Neutrophil (primary cell): ENCODE data around the gene PYDC2.

Experiments used
- H3K27ac ChIP-seq: fragments of 200-600 bp; sonication (generic); 2 replicates; pipeline ENCODE4 v1.5.1; 2016; ENCODE audit warnings: mild to moderate bottlenecking, moderate library complexity
- H3K27me3 ChIP-seq: fragments of 200-600 bp; sonication (generic); 2 replicates; pipeline ENCODE4 v1.6.0; 2016; ENCODE audit warnings: mild to moderate bottlenecking
- H3K36me3 ChIP-seq: fragments of 200-600 bp; sonication (generic); 2 replicates; pipeline ENCODE4 v1.5.1; 2017
- H3K4me1 ChIP-seq, 2 experiments: fragments of 200-600 bp in 1 of 2; sonication (generic) in 1 of 2; 1 replicate in 1 of 2; 2 replicates in 1 of 2; pipeline versions ENCODE4 v1.5.1 to v1.6.1; 2013 to 2016; ENCODE audit warnings: low read depth in 1 of 2, low read length in 1 of 2, mild to moderate bottlenecking in 1 of 2, moderate library complexity in 1 of 2; ENCODE audit not compliant: control insufficient read depth in 1 of 2, insufficient read depth in 1 of 2
- H3K4me3 ChIP-seq, 2 experiments: fragments of 200-600 bp in 1 of 2; sonication (generic) in 1 of 2; 1 replicate in 1 of 2; 2 replicates in 1 of 2; pipeline ENCODE4 v1.5.1; 2013 to 2016; ENCODE audit warnings: low read depth in 1 of 2, low read length in 1 of 2, mild to moderate bottlenecking in 1 of 2, moderate library complexity in 1 of 2
- H3K9me3 ChIP-seq: fragments of 200-600 bp; sonication (generic); 2 replicates; pipeline ENCODE4 v1.5.1; 2016
- TF ChIP-seq, protein P1 (sequence below): fragments of 200-600 bp; sonication (generic); IDR thresholded peaks from 2 replicates; pipeline ENCODE4 v1.5.1; 2016; ENCODE audit warnings: antibody characterized with exemption

The PYDC2 gene

DNA sequence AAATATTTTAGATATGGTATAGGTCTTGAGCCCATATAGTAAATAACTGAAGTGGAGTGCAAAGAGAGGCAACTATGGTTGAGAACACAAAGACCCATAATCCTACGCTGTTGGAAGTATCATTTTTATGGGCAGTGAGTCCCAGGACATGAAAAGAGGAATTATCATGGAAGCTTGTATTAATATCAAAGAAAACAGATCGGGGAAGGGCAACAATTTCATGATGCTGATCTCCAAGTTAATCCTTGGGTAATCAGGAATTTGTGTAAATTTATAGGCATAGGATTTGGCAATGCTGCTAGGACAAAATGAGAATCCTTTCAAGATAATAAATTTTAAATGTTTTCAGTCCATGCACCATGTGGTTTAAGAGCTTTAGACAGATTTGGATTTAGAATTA is 40.2 kb upstream of the PYDC2 start:
- Histone ChIP-seq H3K36me3 (no peaks in the 10 kb centered on the region), H3K27me3 (no peaks in the 10 kb centered on the region), H3K4me1 (no peaks in the 10 kb centered on the region), H3K27ac (no peak overlapping the region), H3K9me3 (no peaks in the 10 kb centered on the region), H3K4me3 (no peak overlapping the region)
- TF ChIP-seq, protein P1, sequence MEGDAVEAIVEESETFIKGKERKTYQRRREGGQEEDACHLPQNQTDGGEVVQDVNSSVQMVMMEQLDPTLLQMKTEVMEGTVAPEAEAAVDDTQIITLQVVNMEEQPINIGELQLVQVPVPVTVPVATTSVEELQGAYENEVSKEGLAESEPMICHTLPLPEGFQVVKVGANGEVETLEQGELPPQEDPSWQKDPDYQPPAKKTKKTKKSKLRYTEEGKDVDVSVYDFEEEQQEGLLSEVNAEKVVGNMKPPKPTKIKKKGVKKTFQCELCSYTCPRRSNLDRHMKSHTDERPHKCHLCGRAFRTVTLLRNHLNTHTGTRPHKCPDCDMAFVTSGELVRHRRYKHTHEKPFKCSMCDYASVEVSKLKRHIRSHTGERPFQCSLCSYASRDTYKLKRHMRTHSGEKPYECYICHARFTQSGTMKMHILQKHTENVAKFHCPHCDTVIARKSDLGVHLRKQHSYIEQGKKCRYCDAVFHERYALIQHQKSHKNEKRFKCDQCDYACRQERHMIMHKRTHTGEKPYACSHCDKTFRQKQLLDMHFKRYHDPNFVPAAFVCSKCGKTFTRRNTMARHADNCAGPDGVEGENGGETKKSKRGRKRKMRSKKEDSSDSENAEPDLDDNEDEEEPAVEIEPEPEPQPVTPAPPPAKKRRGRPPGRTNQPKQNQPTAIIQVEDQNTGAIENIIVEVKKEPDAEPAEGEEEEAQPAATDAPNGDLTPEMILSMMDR = no peak

GRCh38 chr3:191424881-191425280 is 36.1 kb upstream of the PYDC2 start:
- no peaks in the 10 kb centered on the region for H3K4me1 ChIP-seq
- no peak overlapping the region for H3K27ac ChIP-seq
- no peaks in the 10 kb centered on the region for H3K9me3 ChIP-seq
- TF ChIP-seq, protein P1 = no peak
- no peaks in the 10 kb centered on the region for H3K27me3 ChIP-seq
- no peak overlapping the region for H3K4me3 ChIP-seq
- H3K36me3 ChIP-seq = no peaks in the 10 kb centered on the region

DNA sequence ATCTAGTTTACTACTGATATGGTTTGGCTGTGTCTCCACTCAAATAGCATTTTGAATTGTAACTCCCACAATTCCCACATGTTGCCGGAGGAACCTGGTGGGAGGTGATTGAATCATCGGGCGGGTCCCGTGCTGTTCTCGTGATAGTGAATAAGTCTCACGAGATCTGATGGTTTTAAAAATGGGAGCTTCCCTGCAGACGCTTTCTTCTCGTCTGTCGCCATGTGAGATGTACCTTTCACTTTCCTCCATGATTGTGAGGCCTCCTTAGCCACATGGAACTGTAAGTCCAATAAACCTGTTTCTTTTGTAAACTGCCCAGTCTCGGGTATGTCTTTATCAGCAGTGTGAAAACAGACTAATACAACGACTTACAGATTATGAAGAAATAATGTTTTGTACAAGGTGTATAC is 35.6 kb upstream of the PYDC2 start:
- Histone ChIP-seq H3K4me1 (no peaks in the 10 kb centered on the region), H3K4me3 (no peak overlapping the region), H3K36me3 (no peaks in the 10 kb centered on the region), H3K9me3 (no peaks in the 10 kb centered on the region), H3K27me3 (no peaks in the 10 kb centered on the region), H3K27ac (no peak overlapping the region)
- TF ChIP-seq, protein P1 = no peak

DNA sequence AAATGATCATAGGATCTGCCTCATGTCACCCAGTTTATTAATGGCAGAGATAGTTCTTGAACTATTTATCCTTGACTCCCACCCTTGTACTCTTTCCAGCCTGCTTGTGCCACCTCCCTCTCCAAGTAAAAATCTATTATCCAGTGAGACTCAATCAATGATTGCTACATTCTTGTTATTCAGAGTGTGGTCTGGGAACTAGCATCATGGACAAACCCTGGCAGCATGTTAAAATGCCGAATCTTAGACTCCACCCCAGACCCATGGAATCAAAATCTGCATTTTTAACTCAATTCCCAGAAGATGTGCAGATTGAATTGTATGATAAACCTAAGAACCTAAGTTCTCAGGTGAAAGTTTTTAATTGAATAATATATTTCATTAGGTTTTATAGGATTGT is 34.7 kb upstream of the PYDC2 start:
- Histone ChIP-seq H3K36me3 (no peaks in the 10 kb centered on the region), H3K27ac (no peak overlapping the region), H3K27me3 (no peaks in the 10 kb centered on the region), H3K4me3 (no peak overlapping the region), H3K4me1 (no peaks in the 10 kb centered on the region), H3K9me3 (no peaks in the 10 kb centered on the region)
- TF ChIP-seq, protein P1 = no peak

- Histone ChIP-seq H3K27me3 (no peaks in the 10 kb centered on the region), H3K27ac (no peak overlapping the region), H3K9me3 (no peaks in the 10 kb centered on the region), H3K4me1 (no peaks in the 10 kb centered on the region), H3K36me3 (no peaks in the 10 kb centered on the region), H3K4me3 (no peak overlapping the region)
- TF ChIP-seq, protein P1 = no peak
Measured at GRCh38 chr3:191428177-191428576, 32.8 kb upstream of the PYDC2 start.

DNA sequence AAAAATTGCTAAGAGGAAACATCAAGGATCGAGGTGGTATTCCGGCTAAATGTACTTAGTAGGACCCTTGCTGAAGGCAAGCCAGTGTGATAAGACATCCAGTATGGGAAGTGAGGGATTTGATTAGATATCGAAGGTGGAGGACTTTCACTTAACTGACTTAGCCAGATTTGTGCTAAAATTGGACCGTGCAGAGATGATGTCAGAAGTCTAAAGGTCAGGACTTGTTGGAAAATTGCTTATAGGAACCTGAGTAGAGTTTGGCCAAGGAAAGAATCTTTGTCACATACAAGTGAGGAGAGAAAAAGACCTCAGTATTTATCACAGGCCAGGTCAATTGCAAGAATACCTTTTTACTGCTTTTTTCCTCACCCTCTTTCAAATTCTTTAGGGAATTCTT is 30.9 kb upstream of the PYDC2 start:
- Histone ChIP-seq H3K4me3 (no peak overlapping the region), H3K36me3 (no peaks in the 10 kb centered on the region), H3K4me1 (no peaks in the 10 kb centered on the region), H3K27ac (no peak overlapping the region), H3K9me3 (no peaks in the 10 kb centered on the region), H3K27me3 (no peaks in the 10 kb centered on the region)
- TF ChIP-seq, protein P1 = no peak
